RWPE2 (cell line): ENCODE measurements around the gene IMP3.
A peak's percentile ranks its signal among the peaks of the same experiment; 100 is the strongest.

Source experiments
- ATAC-seq: fragments of 200-7000 bp; cut with Tn5 transposase; 3 replicates; pipeline ENCODE4 v1.9.1; 2021; ENCODE audit warnings: low read depth
- DNase-seq: peaks from one replicate; pipeline ENCODE4 v3.0.0-alpha.2; 2020; ENCODE audit warnings: low spot score
- H3K27ac ChIP-seq: fragments of 450-650 bp; 2 replicates; pipeline ENCODE4 v1.5.1; 2017; ENCODE audit warnings: mild to moderate bottlenecking; ENCODE audit not compliant: poor library complexity, severe bottlenecking
- H3K27me3 ChIP-seq: fragments of 250-450 bp; sonication (Bioruptor Pico); 2 replicates; pipeline ENCODE4 v1.5.1; 2021; ENCODE audit warnings: mild to moderate bottlenecking, moderate library complexity; ENCODE audit not compliant: insufficient read depth, poor library complexity, severe bottlenecking
- H3K36me3 ChIP-seq: fragments of 250-450 bp; sonication (Bioruptor Pico); 2 replicates; pipeline ENCODE4 v1.5.1; 2020; ENCODE audit warnings: low read depth, mild to moderate bottlenecking, moderate library complexity
- H3K4me1 ChIP-seq: fragments of 250-450 bp; sonication (Bioruptor Pico); 2 replicates; pipeline ENCODE4 v1.5.1; 2021; ENCODE audit warnings: mild to moderate bottlenecking, moderate library complexity; ENCODE audit not compliant: insufficient read depth, poor library complexity, severe bottlenecking
- H3K4me3 ChIP-seq: fragments of 250-450 bp; sonication (Bioruptor Pico); 2 replicates; pipeline ENCODE4 v1.5.1; 2021; ENCODE audit warnings: mild to moderate bottlenecking, moderate library complexity; ENCODE audit not compliant: severe bottlenecking
- H3K9me3 ChIP-seq: fragments of 250-450 bp; sonication (Bioruptor Pico); 2 replicates; pipeline ENCODE4 v1.5.1; 2021; ENCODE audit warnings: mild to moderate bottlenecking, moderate library complexity; ENCODE audit not compliant: severe bottlenecking
- CTCF ChIP-seq: fragments of 450-650 bp; IDR thresholded peaks from one replicate; pipeline ENCODE4 v1.5.1; 2017; ENCODE audit warnings: mild to moderate bottlenecking, moderate library complexity; ENCODE audit not compliant: poor library complexity, severe bottlenecking

IMP3 gene

GRCh38 chr15:75597667-75598341, 42.2 kb downstream of the IMP3 start:
- Histone ChIP-seq H3K36me3 (peaks cover 74% of the 10 kb centered on the region), H3K27ac (no peak overlapping the region), H3K27me3 (no peaks in the 10 kb centered on the region), H3K4me1 (no peaks in the 10 kb centered on the region), H3K4me3 (no peak overlapping the region), H3K9me3 (no peaks in the 10 kb centered on the region)
- peak; percentile 39 for TF ChIP-seq CTCF
- ATAC-seq (no peak), DNase-seq (peak; percentile 11)

GRCh38 chr15:75596703-75597345, 43.2 kb downstream of the IMP3 start:
- no peak for TF ChIP-seq CTCF
- H3K27me3 ChIP-seq = no peaks in the 10 kb centered on the region
- no peaks in the 10 kb centered on the region for H3K4me1 ChIP-seq
- H3K4me3 ChIP-seq = no peak overlapping the region
- no peak for ATAC-seq
- H3K27ac ChIP-seq = no peak overlapping the region
- peaks cover 79% of the 10 kb centered on the region for H3K36me3 ChIP-seq
- DNase-seq = peak; percentile 6
- no peaks in the 10 kb centered on the region for H3K9me3 ChIP-seq

GRCh38 chr15:75594276-75594675, 45.7 kb downstream of the IMP3 start:
- no peaks in the 10 kb centered on the region for H3K9me3 ChIP-seq
- TF ChIP-seq CTCF = no peak
- H3K27ac ChIP-seq = no peak overlapping the region
- DNase-seq (peak; percentile 11), ATAC-seq (no peak)
- peaks cover 68% of the 10 kb centered on the region for H3K36me3 ChIP-seq
- no peaks in the 10 kb centered on the region for H3K27me3 ChIP-seq
- H3K4me3 ChIP-seq = no peak overlapping the region
- no peaks in the 10 kb centered on the region for H3K4me1 ChIP-seq

- no peaks in the 10 kb centered on the region for H3K4me1 ChIP-seq
- peaks cover 56% of the 10 kb centered on the region for H3K36me3 ChIP-seq
- no peak for TF ChIP-seq CTCF
- no peak overlapping the region for H3K4me3 ChIP-seq
- no peak overlapping the region for H3K27ac ChIP-seq
- no peak for DNase-seq
- H3K27me3 ChIP-seq = no peaks in the 10 kb centered on the region
- no peak for ATAC-seq
- no peaks in the 10 kb centered on the region for H3K9me3 ChIP-seq
These were observed 48.2 kb downstream of the IMP3 start for GRCh38 chr15:75591655-75592364.
